B cell (primary cell): ENCODE measurements around the gene STAMBP.

Experiments used
- EZH2 ChIP-seq: IDR thresholded peaks from 2 replicates; pipeline ENCODE4 v1.6.1; 2012; ENCODE audit warnings: borderline replicate concordance, low read depth, mild to moderate bottlenecking, moderate library complexity, low read length; ENCODE audit not compliant: insufficient read depth, poor library complexity, severe bottlenecking
- TF ChIP-seq, protein P1 (sequence below): fragments of 200-600 bp; IDR thresholded peaks from one replicate; pipeline ENCODE4 v1.8.0; 2022; ENCODE audit warnings: antibody characterized with exemption, mild to moderate bottlenecking

- TF ChIP-seq, protein P1, sequence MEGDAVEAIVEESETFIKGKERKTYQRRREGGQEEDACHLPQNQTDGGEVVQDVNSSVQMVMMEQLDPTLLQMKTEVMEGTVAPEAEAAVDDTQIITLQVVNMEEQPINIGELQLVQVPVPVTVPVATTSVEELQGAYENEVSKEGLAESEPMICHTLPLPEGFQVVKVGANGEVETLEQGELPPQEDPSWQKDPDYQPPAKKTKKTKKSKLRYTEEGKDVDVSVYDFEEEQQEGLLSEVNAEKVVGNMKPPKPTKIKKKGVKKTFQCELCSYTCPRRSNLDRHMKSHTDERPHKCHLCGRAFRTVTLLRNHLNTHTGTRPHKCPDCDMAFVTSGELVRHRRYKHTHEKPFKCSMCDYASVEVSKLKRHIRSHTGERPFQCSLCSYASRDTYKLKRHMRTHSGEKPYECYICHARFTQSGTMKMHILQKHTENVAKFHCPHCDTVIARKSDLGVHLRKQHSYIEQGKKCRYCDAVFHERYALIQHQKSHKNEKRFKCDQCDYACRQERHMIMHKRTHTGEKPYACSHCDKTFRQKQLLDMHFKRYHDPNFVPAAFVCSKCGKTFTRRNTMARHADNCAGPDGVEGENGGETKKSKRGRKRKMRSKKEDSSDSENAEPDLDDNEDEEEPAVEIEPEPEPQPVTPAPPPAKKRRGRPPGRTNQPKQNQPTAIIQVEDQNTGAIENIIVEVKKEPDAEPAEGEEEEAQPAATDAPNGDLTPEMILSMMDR, result no peak
- TF ChIP-seq EZH2, result no peak
Observed at GRCh38 chr2:73894475-73894850, 65.7 kb downstream of the STAMBP start.
